A673 (cell line): Measurements from ENCODE around the gene ZBTB38.

ENCODE experiments used
- EZH2 ChIP-seq: fragments of 200-600 bp; sonication (generic); IDR thresholded peaks from 2 replicates; pipeline ENCODE4 v1.6.1; 2017; ENCODE audit warnings: borderline replicate concordance, low read depth, mild to moderate bottlenecking, mixed read lengths, antibody characterized with exemption, low read length; ENCODE audit not compliant: poor library complexity, severe bottlenecking
- TF ChIP-seq, protein P1 (sequence below): fragments of 300-800, 200-600 bp; sonication (generic); conservative IDR thresholded peaks from 2 replicates; pipeline ENCODE4 v1.5.1; 2017; ENCODE audit warnings: low read depth, mild to moderate bottlenecking, antibody characterized with exemption, low read length, moderate library complexity, mixed read lengths

DNA sequence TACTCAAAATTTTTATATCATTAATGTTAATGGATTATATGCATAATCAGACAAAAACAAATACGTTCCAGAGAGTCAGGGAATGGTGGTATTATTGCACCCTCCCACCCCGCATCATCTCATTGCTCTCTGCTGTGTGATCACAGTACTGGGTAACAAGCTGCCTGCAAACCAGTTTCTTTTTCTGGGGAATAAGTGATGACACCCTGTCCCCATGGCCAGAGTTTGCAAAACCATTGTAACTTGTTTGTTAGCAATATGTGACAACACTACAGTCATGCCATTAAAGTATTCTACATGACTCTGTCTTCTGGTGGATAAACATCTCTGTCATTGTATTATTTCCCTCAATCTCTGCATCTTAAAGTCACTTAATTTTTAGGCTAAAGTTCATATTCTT lies 39.5 kb downstream of the ZBTB38 start:
- TF ChIP-seq EZH2: no peak
- TF ChIP-seq, protein P1, sequence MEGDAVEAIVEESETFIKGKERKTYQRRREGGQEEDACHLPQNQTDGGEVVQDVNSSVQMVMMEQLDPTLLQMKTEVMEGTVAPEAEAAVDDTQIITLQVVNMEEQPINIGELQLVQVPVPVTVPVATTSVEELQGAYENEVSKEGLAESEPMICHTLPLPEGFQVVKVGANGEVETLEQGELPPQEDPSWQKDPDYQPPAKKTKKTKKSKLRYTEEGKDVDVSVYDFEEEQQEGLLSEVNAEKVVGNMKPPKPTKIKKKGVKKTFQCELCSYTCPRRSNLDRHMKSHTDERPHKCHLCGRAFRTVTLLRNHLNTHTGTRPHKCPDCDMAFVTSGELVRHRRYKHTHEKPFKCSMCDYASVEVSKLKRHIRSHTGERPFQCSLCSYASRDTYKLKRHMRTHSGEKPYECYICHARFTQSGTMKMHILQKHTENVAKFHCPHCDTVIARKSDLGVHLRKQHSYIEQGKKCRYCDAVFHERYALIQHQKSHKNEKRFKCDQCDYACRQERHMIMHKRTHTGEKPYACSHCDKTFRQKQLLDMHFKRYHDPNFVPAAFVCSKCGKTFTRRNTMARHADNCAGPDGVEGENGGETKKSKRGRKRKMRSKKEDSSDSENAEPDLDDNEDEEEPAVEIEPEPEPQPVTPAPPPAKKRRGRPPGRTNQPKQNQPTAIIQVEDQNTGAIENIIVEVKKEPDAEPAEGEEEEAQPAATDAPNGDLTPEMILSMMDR: no peak
